ENCODE data around the gene SLC22A13. TPM values are rescaled to one million over a fixed set of nuclear protein-coding genes. Genes with fewer than 3 reads are reported as not detected.

Gene SLC22A13
- total and polyA plus RNA-seq, 9 of the 15 experiments (the other 6 are each of a cell fraction or from before 2014, with no cell fraction given): 0.09 to 0.49 (median 0.17) TPM; not detected in 3

DNA sequence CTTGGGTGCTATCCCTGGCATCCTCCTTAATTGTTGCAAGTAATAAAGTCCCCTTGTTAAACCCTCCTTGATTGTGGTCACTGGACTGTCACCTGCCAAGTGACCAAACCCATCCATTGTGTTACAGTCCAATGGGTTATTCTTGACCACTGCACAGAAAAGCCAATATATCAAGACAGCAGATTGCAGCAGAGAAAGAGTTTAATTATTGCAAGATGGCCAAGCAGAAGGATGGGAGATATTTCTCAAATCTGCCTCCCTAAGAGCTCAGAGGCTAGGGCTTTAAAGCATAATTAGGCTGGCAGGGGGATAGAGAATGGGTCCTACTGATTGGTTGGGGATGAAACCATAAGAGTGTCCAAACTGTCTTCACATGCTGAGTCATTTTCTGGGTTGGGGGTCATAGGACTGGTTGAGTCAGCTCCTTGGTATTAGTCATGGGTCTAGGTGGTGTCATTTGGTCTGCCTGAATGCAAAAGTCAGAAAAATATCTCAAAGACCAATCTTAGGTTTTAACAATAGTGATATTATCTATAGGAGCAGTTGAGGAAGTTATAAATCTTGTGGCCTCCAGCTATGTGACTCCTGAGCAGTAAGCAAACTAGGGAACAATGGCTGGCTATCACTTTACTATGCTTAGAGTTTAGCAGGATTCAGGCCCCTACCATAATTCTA is 61.9 kb downstream of the SLC22A13 start (continued):
- TF ChIP-seq DNMT1 (IDR thresholded peaks at IDR 0.05) (no peak), MAFF (IDR thresholded peaks at IDR 0.05; ENCODE audit: low read length) (peak; percentile 58; the same call in 1 of the 2 replicates), YBX1 (IDR thresholded peaks at IDR 0.05) (no peak), DPF2 (IDR thresholded peaks at IDR 0.05) (peak; percentile 86), ZBTB8A (IDR thresholded peaks at IDR 0.05; ENCODE audit: partially characterized antibody) (no peak), TRIM24 (IDR thresholded peaks at IDR 0.05) (peak; percentile 91 to 97), FOXA1 (IDR thresholded peaks at IDR 0.05; ENCODE audit: borderline replicate concordance) (no peak), ZNF316 (IDR thresholded peaks at IDR 0.05) (peak; percentile 90), ZNF583 (CRISPR knock-in tag; IDR thresholded peaks at IDR 0.05) (no peak), ZNF655 (CRISPR knock-in tag; IDR thresholded peaks at IDR 0.05) (no peak), DDX20 (tag; IDR thresholded peaks at IDR 0.05; ENCODE audit: low read depth) (0 out of 2 replicates have a peak, but pooled peaks have one; percentile 21), HDAC1 (IDR thresholded peaks at IDR 0.05) (no peak), JUND (IDR thresholded peaks at IDR 0.05; ENCODE audit: borderline replicate concordance, low read depth, low read length) (peak; percentile 94), JUND (tag; IDR thresholded peaks at IDR 0.05; ENCODE audit: borderline replicate concordance, low read depth, low read length) (peak; percentile 93), BRCA1 (IDR thresholded peaks at IDR 0.05) (no peak), BRCA1 (CRISPR knock-in tag; IDR thresholded peaks at IDR 0.05) (no peak), GABPB1 (CRISPR knock-in tag; IDR thresholded peaks at IDR 0.05) (no peak)
- TF ChIP-seq, protein P1, sequence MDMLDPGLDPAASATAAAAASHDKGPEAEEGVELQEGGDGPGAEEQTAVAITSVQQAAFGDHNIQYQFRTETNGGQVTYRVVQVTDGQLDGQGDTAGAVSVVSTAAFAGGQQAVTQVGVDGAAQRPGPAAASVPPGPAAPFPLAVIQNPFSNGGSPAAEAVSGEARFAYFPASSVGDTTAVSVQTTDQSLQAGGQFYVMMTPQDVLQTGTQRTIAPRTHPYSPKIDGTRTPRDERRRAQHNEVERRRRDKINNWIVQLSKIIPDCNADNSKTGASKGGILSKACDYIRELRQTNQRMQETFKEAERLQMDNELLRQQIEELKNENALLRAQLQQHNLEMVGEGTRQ (CRISPR knock-in tag; IDR thresholded peaks at IDR 0.05): no peak
- TF ChIP-seq, protein P2, sequence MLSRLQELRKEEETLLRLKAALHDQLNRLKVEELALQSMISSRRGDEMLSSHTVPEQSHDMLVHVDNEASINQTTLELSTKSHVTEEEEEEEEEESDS (CRISPR knock-in tag; IDR thresholded peaks at IDR 0.05): no peak
- TF ChIP-seq, protein P3, sequence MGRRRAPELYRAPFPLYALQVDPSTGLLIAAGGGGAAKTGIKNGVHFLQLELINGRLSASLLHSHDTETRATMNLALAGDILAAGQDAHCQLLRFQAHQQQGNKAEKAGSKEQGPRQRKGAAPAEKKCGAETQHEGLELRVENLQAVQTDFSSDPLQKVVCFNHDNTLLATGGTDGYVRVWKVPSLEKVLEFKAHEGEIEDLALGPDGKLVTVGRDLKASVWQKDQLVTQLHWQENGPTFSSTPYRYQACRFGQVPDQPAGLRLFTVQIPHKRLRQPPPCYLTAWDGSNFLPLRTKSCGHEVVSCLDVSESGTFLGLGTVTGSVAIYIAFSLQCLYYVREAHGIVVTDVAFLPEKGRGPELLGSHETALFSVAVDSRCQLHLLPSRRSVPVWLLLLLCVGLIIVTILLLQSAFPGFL (CRISPR knock-in tag; IDR thresholded peaks at IDR 0.05): no peak
- TF ChIP-seq, protein P4, sequence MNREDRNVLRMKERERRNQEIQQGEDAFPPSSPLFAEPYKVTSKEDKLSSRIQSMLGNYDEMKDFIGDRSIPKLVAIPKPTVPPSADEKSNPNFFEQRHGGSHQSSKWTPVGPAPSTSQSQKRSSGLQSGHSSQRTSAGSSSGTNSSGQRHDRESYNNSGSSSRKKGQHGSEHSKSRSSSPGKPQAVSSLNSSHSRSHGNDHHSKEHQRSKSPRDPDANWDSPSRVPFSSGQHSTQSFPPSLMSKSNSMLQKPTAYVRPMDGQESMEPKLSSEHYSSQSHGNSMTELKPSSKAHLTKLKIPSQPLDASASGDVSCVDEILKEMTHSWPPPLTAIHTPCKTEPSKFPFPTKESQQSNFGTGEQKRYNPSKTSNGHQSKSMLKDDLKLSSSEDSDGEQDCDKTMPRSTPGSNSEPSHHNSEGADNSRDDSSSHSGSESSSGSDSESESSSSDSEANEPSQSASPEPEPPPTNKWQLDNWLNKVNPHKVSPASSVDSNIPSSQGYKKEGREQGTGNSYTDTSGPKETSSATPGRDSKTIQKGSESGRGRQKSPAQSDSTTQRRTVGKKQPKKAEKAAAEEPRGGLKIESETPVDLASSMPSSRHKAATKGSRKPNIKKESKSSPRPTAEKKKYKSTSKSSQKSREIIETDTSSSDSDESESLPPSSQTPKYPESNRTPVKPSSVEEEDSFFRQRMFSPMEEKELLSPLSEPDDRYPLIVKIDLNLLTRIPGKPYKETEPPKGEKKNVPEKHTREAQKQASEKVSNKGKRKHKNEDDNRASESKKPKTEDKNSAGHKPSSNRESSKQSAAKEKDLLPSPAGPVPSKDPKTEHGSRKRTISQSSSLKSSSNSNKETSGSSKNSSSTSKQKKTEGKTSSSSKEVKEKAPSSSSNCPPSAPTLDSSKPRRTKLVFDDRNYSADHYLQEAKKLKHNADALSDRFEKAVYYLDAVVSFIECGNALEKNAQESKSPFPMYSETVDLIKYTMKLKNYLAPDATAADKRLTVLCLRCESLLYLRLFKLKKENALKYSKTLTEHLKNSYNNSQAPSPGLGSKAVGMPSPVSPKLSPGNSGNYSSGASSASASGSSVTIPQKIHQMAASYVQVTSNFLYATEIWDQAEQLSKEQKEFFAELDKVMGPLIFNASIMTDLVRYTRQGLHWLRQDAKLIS (CRISPR knock-in tag; IDR thresholded peaks at IDR 0.05): no peak
- TF ChIP-seq, protein P5, sequence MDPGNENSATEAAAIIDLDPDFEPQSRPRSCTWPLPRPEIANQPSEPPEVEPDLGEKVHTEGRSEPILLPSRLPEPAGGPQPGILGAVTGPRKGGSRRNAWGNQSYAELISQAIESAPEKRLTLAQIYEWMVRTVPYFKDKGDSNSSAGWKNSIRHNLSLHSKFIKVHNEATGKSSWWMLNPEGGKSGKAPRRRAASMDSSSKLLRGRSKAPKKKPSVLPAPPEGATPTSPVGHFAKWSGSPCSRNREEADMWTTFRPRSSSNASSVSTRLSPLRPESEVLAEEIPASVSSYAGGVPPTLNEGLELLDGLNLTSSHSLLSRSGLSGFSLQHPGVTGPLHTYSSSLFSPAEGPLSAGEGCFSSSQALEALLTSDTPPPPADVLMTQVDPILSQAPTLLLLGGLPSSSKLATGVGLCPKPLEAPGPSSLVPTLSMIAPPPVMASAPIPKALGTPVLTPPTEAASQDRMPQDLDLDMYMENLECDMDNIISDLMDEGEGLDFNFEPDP (CRISPR knock-in tag; IDR thresholded peaks at IDR 0.05): no peak

All from K562 (cell line).